Immature natural killer cell (primary cell): ENCODE measurements around the gene YTHDF1. TPM values are rescaled to one million over a fixed set of nuclear protein-coding genes. Genes with fewer than 3 reads are reported as not detected.

Source experiments
- DNase-seq, 3 donors: peaks; one replicate each; pipeline ENCODE4 v3.0.0; 2022; ENCODE audit warnings: mixed read lengths in 1 of 3
- H3K27ac Mint-ChIP-seq, 6 donors: one replicate each; pipeline ENCODE4 v1.8.0; 2020; ENCODE audit warnings: mixed read lengths in 6 of 6, mild to moderate bottlenecking in 5 of 6, inconsistent platforms in 4 of 6, moderate library complexity in 3 of 6
- H3K27me3 Mint-ChIP-seq, 3 donors: one replicate each; pipeline ENCODE4 v1.8.0; 2020 to 2021; ENCODE audit warnings: low read depth in 3 of 3, mild to moderate bottlenecking in 3 of 3, mixed read lengths in 3 of 3, moderate library complexity in 3 of 3, inconsistent platforms in 1 of 3
- H3K36me3 Mint-ChIP-seq, 3 donors: one replicate each; pipeline ENCODE4 v1.8.0; 2020; ENCODE audit warnings: mixed read lengths in 3 of 3, inconsistent platforms in 2 of 3, mild to moderate bottlenecking in 2 of 3
- H3K4me1 Mint-ChIP-seq, 2 donors: one replicate each; pipeline ENCODE4 v1.8.0; 2020; ENCODE audit warnings: inconsistent platforms in 2 of 2, mild to moderate bottlenecking in 2 of 2, mixed read lengths in 2 of 2, moderate library complexity in 1 of 2
- H3K4me3 Mint-ChIP-seq, 5 donors: one replicate each; pipeline ENCODE4 v1.8.0; 2020; ENCODE audit warnings: mild to moderate bottlenecking in 5 of 5, mixed read lengths in 5 of 5, inconsistent platforms in 3 of 5, moderate library complexity in 3 of 5
- H3K9me3 Mint-ChIP-seq, 6 donors: one replicate each; pipeline ENCODE4 v1.8.0; 2020; ENCODE audit warnings: mild to moderate bottlenecking in 6 of 6, mixed read lengths in 6 of 6, inconsistent platforms in 4 of 6, moderate library complexity in 3 of 6
- polyA plus RNA-seq, 3 donors: library from polyadenylated mRNA; unstranded; fragments of 300-500 nt; fragmentation: Illumina TruSeq; gene quantifications; one replicate each; pipeline ENCODE4 v1.2.3, GENCODE V29; 2021

Gene YTHDF1
- polyA plus RNA-seq, 3 donors from 2014 or later = 22.6 to 30.7 (median 24.1) TPM

DNA sequence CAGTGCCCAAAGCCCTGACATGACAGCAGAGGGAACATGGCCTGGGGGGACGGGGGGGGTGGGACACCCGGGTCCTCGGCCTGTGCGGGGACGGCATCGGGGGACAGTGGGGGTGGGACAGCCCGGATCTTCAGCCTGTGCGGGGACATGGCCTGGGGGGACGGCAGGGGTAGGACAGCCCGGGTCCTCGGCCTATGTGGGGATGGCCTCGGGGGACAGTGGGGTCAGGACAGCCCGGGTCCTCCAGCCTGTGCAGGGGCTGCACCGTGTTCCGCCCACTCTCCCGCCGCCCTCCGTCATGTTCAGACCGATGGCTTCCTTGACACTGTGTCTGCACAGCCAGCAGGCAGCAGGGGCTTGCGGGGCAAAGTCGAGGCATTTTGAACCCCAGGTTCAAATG, 26.8 kb upstream of the YTHDF1 start:
- Mint-ChIP-seq H3K4me1 (no peaks in the 10 kb centered on the region), H3K9me3 (no peaks in the 10 kb centered on the region), H3K4me3 (no peak overlapping the region), H3K36me3 (no peaks in the 10 kb centered on the region), H3K27me3 (no peaks in the 10 kb centered on the region), H3K27ac (no peak overlapping the region)
- no peak for DNase-seq

DNA sequence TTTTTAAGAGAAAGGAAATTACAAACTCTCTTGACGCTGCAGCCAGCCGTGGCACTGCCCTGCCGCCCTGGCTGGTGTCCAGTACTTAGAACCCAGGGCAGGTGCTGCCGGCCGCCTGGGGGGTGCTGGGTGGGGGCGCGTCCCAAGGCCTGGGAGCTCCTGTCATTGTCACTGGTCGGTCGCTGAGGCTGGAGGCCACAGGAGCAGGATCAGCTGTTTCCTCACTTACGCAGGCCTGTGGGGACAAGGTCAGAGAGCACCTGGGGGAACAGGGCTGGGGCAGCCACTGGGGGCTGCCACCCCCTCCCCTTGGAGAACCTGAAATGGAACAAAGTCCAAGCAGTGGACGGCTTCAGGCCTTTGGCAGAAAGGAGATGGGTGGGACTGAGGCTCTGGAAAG, 25.3 kb upstream of the YTHDF1 start:
- no peak for DNase-seq
- Mint-ChIP-seq H3K36me3 (no peaks in the 10 kb centered on the region), H3K4me3 (no peak overlapping the region), H3K4me1 (no peaks in the 10 kb centered on the region), H3K27ac (no peak overlapping the region), H3K27me3 (no peaks in the 10 kb centered on the region), H3K9me3 (no peaks in the 10 kb centered on the region)

DNA sequence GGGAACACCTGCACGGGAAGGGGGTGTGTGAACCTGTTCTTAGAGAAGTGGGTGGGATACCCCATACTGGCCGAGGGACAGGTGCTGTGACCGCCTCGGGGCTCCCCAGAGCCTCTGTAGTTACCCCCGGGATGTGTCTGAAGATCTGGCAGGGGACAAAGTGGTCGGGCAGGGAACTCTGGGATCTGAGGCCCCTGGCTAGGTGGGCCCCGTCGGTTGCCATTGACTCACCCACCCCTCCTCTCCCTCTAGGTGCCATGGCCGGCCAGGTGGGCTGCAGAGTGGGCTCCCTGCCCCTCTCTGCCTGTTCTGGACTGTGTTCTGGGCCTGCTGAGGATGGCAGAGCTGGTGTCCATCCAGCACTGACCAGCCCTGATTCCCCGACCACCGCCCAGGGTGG, 24.1 kb upstream of the YTHDF1 start:
- Mint-ChIP-seq H3K36me3 (no peaks in the 10 kb centered on the region), H3K4me1 (no peaks in the 10 kb centered on the region), H3K9me3 (no peaks in the 10 kb centered on the region), H3K27me3 (no peaks in the 10 kb centered on the region), H3K4me3 (no peak overlapping the region), H3K27ac (no peak overlapping the region)
- no peak for DNase-seq

DNA sequence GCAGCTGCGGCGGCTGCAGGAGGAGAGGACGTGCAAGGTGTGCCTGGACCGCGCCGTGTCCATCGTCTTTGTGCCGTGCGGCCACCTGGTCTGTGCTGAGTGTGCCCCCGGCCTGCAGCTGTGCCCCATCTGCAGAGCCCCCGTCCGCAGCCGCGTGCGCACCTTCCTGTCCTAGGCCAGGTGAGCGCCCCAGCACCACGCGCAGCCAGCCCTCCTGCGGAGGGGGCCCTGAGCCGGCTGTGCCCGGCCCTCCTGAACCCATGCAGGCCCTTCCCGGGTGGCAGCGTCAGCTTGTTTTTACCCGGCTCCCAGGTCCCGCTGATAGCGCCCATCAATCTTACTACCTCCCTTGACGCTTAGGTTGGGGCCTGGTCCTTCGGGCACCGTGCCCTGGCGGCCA, 23.5 kb upstream of the YTHDF1 start:
- no peak overlapping the region for H3K4me3 Mint-ChIP-seq

DNA sequence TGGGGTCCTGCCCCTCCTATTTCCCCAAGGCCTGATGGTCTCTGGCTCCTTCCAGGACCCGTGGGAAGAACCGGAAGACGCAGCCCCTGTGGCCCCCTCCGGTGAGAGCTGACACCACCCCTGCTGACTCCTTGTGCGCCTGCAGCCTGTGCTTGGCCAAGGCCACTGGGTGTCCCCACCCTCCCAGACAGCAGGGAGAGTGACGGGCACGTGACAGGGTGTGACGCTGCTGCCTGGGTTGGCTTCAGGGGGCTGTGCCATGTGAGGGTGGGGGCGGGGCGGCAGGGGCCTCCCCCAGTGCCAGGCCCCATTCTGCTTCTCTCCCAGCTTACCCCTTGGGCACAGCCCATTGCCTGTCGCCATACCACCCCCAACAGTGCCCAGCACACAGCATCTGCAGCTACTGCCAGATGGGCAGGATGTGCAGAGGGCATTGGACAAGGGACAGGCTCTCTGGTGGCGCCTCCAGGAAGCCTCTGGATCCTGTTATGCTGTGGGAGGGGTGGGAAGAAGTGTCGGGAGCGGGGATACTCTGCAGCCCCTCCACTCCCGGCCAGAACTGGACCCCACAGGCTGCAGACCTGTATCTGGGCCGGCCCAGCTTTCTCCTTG, 22.7 kb upstream of the YTHDF1 start:
- H3K4me3 Mint-ChIP-seq = no peak overlapping the region
- no peak overlapping the region for H3K27ac Mint-ChIP-seq
- DNase-seq = no peak

More for the DNA sequence above, 23.5 kb upstream of the YTHDF1 start:
- no peaks in the 10 kb centered on the region for H3K27me3 Mint-ChIP-seq
- no peaks in the 10 kb centered on the region for H3K36me3 Mint-ChIP-seq
- no peaks in the 10 kb centered on the region for H3K4me1 Mint-ChIP-seq
- no peak overlapping the region for H3K27ac Mint-ChIP-seq
- no peaks in the 10 kb centered on the region for H3K9me3 Mint-ChIP-seq
- no peak for DNase-seq

DNA sequence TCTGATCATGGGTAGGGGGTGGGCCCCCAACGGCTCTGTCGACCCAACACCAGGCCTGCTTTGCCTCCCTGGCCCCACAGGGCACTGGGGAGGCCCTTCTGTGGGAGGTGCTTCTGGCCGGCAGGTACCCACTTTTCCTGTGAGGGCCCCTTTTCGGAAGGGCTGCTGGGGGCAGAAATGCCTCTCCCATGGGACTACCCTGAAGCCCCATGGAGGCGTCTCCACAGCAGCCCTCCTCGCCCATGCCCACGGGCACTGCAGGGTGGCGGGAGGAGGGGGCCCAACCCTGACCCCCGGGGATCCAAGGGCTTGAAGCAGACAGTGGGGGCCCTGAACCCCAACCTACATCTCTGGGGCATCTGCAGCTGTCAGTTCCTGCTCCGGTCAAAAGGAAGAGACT, 22.1 kb upstream of the YTHDF1 start:
- Mint-ChIP-seq H3K4me3 (no peak overlapping the region), H3K36me3 (no peaks in the 10 kb centered on the region), H3K9me3 (no peaks in the 10 kb centered on the region), H3K4me1 (no peaks in the 10 kb centered on the region), H3K27ac (no peak overlapping the region), H3K27me3 (no peaks in the 10 kb centered on the region)
- DNase-seq = no peak

More for the DNA sequence above, 22.7 kb upstream of the YTHDF1 start:
- Mint-ChIP-seq H3K9me3 (no peaks in the 10 kb centered on the region), H3K36me3 (no peaks in the 10 kb centered on the region), H3K27me3 (no peaks in the 10 kb centered on the region), H3K4me1 (no peaks in the 10 kb centered on the region)

DNA sequence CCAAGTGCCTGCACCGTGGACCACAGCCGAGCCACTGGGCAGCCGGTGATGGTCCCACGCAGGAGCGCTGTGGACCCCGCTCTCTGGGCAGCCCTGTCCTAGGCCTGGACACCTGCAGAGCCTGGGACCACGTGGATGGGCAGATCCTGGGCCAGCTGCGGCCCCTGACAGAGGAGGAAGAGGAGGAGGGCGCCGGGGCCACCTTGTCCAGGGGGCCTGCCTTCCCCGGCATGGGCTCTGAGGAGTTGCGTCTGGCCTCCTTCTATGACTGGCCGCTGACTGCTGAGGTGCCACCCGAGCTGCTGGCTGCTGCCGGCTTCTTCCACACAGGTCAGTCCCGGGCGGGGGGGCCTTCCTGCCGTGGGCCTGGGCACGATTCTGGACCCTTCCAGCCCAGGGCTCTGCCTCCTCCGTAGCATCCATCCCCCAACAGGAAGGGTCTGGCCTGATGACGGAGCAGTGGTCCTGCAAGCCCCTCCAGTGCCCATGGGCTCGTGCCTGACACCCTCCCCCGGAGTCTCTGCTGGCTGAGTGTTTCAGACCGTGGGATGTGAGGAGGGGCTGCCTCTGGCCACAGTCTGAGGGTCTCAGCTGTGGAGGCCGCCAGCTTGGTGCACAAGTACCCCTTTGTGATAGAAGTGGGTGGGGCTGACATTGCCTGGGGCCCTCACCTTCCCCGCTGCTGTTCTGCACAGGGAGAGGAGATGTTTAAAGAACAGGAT, 20.3 kb upstream of the YTHDF1 start:
- H3K4me3 Mint-ChIP-seq = no peak overlapping the region
- no peak overlapping the region for H3K27ac Mint-ChIP-seq
- H3K4me1 Mint-ChIP-seq = no peaks in the 10 kb centered on the region

DNA sequence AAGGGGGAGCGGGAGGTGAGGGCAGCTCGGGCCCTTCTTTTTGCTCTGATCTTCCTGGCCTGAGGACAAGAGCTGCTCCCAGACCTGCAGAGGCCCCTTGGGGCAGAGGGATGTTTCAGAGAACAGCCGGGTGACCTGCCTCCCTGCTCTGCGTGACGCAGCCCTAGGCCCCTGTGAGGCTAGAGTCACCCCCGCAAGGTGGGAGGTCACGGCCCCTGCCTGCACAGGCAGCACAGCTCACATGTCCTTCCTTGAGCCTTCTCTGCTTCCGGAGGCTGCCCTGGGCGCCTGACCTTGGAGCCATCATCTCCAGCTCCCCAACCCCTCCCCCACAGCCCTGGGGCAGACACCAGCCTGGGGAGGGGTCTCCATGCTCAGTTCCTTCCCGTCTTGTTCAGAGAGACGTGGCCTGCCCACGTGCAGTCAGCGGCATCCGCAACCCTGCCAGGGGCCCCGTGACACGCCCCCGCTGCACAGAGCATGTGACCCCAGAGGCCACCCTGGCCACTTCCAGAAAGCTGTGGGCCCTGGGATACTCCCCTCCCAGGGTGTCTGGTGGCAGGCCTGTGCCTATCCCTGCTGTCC, 19.6 kb upstream of the YTHDF1 start, which contains the start of gene BIRC7:
BIRC7 (plus strand) TSS at position 507 of the 585 bp plus-strand sequence. CDS start 192 bp downstream, outside the sequence.
- no peaks in the 10 kb centered on the region for H3K9me3 Mint-ChIP-seq
- H3K4me3 Mint-ChIP-seq = no peak within 1 kb of the TSS
- DNase-seq = no peak
- H3K27me3 Mint-ChIP-seq = peaks cover 0 to 10% (median 9%) of the 10 kb centered on the region in 3 donors
- H3K27ac Mint-ChIP-seq = no peak within 1 kb of the TSS
- no peaks in the 10 kb centered on the region for H3K4me1 Mint-ChIP-seq
- no peaks in the 10 kb centered on the region for H3K36me3 Mint-ChIP-seq

More for the DNA sequence above, 20.3 kb upstream of the YTHDF1 start:
- no peak for DNase-seq
- Mint-ChIP-seq H3K36me3 (no peaks in the 10 kb centered on the region), H3K9me3 (no peaks in the 10 kb centered on the region), H3K27me3 (peaks cover 0 to 4% (median 4%) of the 10 kb centered on the region in 3 donors)

DNA sequence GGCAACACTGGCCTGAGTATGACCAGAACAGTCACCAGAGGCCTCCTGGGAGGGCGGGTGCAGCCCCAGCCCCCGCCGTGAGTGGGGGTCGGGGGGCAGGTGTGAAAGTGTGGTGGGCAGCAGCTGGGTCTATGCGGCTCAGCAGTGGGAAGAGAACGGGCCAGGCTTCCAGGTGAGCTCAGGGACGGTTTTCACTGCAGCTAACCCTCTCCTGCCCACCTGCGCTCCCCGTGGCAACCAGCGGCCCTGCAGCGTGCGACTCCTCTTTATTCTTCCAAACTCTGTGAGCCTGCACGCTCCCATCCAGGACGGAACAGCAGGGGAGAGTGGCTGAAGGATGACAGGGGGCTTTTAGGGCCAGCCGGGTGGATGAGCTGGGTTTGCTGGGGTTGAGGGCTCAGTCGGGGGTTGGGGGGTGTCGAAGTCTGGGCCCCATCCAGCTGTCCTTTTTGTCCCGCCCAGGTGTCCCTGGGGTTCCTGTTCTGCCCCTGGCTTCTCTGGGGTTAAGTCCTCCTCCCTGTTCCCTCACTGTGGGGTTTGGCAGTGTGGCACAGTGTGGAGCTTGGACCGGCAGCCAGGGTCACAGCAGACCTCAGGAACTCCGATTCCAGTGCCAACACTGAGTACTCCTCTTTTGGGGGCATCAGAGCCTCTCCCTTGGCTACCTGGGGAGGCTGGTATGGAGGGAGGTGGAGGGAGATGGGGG, 18.9 kb upstream of the YTHDF1 start:
- no peaks in the 10 kb centered on the region for H3K9me3 Mint-ChIP-seq
- no peak overlapping the region for H3K4me3 Mint-ChIP-seq
- no peaks in the 10 kb centered on the region for H3K4me1 Mint-ChIP-seq
- no peak overlapping the region for H3K27ac Mint-ChIP-seq
- peaks cover 5 to 13% (median 11%) of the 10 kb centered on the region in 3 donors for H3K27me3 Mint-ChIP-seq
- H3K36me3 Mint-ChIP-seq = no peaks in the 10 kb centered on the region
- no peak for DNase-seq

DNA sequence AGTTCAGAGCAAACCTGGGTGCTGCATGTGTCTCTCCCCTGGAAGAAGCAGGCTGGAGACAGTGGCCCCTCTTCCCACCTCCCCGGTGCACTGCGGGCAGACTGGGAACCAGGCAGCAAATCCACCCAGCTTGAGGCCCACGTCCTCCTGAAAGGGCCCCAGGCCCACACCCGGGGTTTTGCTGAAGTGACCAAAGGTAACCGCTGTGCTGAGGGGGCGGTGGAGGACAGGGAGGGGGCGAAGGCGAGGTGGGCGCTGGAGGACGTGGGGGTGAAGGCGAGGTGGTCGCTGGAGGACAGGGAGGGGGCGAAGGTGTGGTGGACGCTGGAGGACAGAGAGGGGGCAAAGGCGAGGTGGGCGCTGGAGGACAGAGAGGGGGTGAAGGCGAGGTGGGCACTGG, 18.0 kb upstream of the YTHDF1 start:
- Mint-ChIP-seq H3K4me3 (no peak overlapping the region), H3K9me3 (no peaks in the 10 kb centered on the region), H3K4me1 (no peaks in the 10 kb centered on the region), H3K36me3 (no peaks in the 10 kb centered on the region), H3K27me3 (peaks cover 5 to 13% (median 11%) of the 10 kb centered on the region in 3 donors), H3K27ac (no peak overlapping the region)
- DNase-seq = no peak

DNA sequence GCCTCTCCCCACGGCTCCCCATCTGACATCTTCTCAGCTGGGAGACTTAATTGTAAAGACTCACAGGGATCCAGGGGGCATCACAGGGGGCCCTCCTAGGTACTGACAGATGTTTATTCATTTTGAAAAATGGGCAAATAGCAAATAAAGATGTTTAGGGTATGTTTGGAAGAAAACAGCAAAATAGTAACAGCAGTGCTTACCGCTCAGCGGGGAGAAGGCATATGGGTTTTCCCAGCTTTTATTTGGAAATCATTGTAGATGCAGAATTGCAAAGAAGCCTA, 17.1 kb upstream of the YTHDF1 start:
- H3K27ac Mint-ChIP-seq = no peak overlapping the region
- no peaks in the 10 kb centered on the region for H3K9me3 Mint-ChIP-seq
- no peaks in the 10 kb centered on the region for H3K36me3 Mint-ChIP-seq
- peaks cover 5 to 13% (median 11%) of the 10 kb centered on the region in 3 donors for H3K27me3 Mint-ChIP-seq
- DNase-seq = no peak
- H3K4me1 Mint-ChIP-seq = no peaks in the 10 kb centered on the region
- H3K4me3 Mint-ChIP-seq = no peak overlapping the region

DNA sequence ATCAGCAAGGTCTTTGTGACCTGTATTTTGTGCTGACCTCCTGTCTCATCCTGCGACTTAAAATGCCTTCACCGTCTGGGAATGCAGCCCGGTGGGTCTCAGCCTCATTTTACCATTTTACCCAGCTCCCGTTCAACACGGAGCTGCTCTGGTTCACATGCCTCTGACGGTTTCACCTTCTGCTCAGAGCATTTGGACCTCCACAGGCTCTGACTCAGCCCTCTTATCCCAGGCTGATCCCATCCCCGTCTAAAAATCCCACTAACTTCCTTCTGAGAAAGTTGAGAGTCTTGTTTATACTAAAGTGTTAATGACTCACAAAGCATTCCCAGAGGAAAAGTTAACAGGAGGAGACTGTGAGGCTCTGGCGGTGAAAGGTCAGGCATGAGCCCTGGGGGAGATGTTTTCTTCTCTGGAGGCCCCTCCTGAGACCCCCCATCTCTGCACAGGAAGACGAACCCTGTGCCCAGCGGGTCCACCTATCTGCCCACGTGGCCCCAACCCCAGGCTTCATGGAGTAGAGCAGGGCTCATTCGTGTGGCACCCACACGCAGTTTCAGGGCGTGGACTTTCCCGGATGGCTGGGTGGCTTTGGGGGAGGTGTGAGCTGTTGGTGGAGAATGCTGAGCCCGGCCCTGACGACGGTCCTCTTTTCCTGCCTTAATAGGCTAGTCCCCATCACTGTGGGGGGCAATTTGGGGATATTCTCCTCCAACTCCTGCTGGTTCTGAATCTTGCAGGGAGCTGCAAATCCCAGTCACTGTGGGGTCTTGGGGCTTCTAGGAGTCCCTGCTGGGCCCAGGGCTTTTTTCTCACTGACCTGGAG, 16.5 kb upstream of the YTHDF1 start:
- H3K9me3 Mint-ChIP-seq = no peaks in the 10 kb centered on the region
- DNase-seq = no peak
- H3K27me3 Mint-ChIP-seq = peaks cover 5 to 13% (median 11%) of the 10 kb centered on the region in 3 donors
- no peak overlapping the region for H3K27ac Mint-ChIP-seq
- H3K4me3 Mint-ChIP-seq = no peak overlapping the region
- no peaks in the 10 kb centered on the region for H3K4me1 Mint-ChIP-seq
- H3K36me3 Mint-ChIP-seq = no peaks in the 10 kb centered on the region

DNA sequence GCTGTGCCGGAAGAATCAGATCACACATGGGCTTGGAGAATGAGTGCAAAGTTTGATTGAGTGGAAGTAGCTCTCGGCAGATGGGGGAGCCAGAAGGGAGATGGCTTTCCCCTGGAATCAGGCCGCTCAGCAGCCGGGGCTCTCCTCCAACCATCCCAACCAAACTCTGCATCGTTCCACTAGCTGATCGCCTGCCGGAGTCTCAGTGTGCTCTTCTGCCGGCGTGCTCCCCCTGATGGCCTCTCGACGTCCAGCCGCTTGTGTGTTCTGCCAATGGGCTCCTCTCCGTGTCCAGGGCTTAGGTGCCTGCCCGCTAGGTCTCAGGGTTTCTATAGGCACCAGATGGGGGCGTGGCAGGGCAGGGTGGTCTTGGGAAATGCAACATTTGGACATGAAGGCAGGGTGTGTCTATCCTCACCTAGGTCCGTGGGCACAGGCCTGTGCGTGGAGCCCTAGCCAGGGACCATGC, 14.9 kb upstream of the YTHDF1 start:
- DNase-seq = no peak
- no peak overlapping the region for H3K27ac Mint-ChIP-seq

More for the DNA sequence above, 14.9 kb upstream of the YTHDF1 start:
- H3K27me3 Mint-ChIP-seq = peaks cover 5 to 13% (median 11%) of the 10 kb centered on the region in 3 donors
- no peaks in the 10 kb centered on the region for H3K9me3 Mint-ChIP-seq
- no peaks in the 10 kb centered on the region for H3K36me3 Mint-ChIP-seq
- no peak overlapping the region for H3K4me3 Mint-ChIP-seq
- no peaks in the 10 kb centered on the region for H3K4me1 Mint-ChIP-seq
